Stimulated activated CD4-positive, alpha-beta T cell treated with anti-CD3 and anti-CD28 coated beads, Interleukin-2, amount 100 ng/mL, for 4 hours (primary cell): ENCODE measurements around the gene EBNA1BP2.
A peak's percentile ranks its signal among the peaks of the same experiment; 100 is the strongest.
"Not testable (repeated sequence)": the region's sequence is repeated elsewhere in the genome, so short reads cannot be mapped to it uniquely, and the experiment has no call there.

Source experiments
- DNase-seq: peaks from one replicate; pipeline ENCODE4 v3.0.0-alpha.2; 2020; ENCODE audit warnings: low read depth

EBNA1BP2 gene

DNA sequence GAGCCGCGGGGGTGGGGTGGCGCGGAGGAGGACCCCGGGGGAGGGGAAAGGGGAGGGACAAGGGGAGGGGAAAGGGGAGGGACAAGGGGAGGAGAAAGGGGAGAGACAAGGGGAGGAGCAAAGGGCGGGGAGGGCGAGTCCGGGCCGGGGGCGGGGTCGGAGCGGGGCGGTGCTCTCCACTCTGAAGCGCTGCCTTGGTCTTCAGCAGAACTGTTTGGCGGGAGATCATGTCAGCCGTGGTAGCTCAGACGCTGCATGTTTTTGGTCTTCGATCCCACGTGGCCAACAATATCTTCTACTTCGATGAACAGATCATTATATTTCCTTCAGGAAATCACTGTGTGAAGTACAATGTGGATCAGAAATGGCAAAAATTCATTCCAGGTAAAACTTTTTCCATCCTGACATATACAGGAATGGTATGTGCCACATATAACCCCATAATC, 460 bp upstream of the EBNA1BP2 start:
- peak; percentile 87 for DNase-seq

DNA sequence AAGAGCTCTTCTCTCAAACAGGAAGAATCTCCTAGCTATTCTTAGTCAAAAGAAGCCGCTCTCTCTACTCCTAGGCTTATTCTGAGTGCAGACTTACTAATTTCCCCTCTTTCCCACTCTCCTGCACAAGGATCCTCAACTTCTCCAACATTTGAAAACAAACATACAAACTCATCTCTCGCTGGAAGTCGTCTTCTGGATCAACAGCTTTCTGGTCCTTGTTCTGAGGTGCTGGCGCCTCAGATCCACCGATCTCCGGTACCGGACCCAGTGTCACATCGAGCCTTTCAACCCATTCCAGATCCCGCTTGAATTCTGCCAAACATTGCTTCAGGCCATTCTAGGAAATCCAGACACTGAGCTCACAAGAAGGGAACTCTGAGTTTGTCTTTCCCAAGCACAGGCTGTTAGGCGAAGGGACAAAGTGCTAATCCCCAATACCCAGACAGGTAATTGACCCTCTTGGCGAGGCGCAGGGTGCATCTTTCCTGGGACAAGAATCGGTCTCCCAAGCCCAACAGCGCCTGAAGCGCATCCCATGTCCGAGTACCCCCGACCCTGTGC, 696 bp downstream of the EBNA1BP2 start:
- no peak for DNase-seq

DNA sequence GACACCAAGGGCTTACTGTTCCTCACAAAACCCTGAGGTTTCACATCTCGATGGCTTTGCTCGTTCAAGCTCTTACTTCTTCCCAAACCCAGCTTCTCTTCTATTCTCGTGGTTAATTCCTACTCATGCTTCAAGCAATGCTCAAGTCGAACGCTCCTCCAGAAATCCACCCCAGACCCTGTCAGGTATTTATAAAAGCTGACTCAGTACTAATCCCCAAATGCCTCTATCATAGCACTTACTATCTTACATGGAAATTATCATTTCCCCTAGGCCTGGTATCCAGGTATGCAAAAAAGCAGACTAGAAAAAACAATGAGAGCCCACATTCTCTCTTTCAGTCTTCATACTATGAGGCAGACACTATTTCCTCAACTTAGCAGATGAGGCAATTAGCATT, 6.3 kb downstream of the EBNA1BP2 start:
- DNase-seq, result no peak

DNA sequence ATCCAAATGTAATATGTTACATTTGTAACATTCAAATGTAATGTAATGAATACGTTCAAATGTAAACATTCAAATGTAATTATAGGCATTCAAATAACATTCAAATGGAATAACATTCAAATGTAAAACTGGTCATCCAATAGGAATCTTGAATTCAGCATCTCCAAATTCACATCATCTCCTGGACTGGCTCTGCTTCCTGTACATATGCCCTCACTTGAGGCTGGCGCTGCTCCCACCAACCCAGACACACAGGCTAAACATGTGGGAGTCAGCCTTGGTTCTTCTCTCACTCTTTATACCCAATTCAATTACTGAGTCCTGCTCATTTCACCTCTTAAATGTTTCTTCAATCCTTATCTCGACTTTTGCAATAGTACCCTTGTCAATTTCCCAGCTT, 6.9 kb downstream of the EBNA1BP2 start:
- DNase-seq, result no peak

DNA sequence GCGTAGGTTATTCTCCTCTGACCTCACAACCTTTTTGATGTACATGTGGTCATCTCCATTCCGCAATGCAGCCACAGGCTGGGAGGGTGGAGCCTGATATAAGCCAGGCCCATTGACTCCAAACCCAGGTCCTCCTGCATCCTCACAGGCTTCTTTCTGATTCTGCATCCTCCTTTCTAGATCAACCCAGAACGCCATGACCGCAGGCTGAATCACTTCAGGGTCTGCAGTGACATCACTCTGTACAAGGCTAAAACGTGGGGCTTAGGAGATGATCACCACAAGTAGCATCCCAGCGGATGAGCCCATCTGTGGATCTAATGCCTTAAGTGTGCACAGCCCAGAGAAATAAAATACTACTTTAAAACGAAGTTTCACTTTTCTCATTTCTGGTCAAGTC, 16.1 kb downstream of the EBNA1BP2 start:
- DNase-seq, result no peak

DNA sequence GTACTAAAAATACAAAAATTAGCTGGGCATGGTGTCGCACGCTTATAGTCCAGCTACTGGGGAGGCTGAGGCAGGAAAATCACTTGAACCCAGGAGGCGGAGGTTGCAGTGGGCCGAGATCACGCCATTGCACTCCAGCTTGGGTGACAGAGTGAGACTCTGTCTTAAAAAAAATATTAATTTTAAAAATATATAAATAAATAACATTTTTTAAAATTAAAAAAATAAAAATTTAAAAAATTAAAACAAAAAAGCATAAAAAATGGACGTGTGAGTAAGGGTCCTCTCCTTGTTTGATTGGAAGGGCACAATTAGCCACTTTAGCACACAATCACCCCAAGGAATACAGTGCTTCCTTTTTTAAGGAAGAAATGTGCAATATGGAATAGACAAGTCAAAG, 18.6 kb downstream of the EBNA1BP2 start:
- no peak for DNase-seq

DNA sequence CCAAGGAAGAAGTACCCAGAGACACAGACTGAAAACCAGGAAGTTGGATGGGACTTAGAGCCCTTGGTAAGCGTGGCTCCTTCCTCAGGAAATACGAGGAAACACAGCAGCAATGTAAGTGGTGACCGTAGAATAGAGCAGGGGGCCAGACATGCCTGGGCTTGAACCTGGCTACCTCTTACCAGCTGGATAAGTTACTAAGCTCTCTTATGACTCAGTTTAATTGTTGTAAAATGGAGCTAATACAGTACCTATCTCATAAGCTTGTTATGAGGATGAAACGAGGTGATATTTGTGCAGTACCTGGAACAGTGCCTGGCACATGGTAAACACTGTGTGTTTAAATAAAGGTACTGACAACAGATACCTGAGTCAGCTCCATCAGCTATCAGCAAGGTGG, 19.2 kb downstream of the EBNA1BP2 start:
- DNase-seq, result no peak

DNA sequence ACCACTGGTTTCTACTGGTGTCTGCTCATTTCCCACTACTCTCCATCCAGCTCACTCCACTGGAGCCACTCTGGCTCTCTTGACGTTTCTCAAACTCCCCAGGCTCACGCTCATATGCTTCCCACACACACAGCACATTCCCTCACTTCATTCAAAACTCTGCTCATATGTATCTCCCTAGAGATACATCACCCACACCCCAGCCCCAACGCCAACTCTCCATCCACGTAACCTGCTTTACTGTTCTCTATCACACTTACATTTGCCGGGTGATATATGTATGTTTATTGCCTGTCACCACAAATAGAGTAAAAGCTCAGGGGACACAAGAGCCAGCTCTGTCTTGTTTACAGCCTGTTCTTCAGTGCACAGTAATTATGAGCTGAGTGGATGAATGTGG, 22.2 kb downstream of the EBNA1BP2 start:
- no peak for DNase-seq

DNA sequence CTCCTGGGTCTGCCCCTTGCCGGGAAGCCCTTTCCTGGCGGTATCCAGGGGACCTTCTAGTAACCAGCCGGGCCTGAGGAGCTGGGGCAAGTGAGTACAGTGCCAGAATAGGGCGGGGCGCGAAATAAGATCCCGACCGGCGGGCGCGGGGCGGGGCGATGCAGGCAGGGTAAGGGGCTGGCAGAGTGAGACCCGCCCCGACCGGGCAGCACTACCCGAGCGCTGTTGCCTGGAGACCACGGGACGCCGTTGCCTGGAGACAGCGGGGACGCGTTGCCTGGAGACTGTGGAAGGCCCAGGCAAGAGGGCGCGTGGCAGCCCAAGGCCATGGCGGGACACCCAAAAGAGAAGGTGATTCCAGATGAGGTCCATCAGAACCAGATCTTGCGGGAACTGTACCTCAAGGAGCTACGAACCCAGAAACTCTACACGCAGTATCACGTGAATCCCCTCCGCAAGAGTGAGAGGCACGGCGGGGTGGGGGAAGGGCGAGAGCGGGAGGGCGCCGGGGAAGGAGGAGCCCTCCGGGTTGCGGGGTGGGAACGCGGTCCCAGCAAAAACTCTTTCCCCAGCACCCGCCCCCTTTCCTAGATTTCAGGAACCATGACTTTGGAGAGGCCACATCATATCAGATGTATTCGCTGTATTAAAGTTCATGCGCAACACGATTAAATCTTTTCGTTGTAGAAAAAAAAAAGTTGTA, 24.3 kb downstream of the EBNA1BP2 start:
- DNase-seq, result no peak

DNA sequence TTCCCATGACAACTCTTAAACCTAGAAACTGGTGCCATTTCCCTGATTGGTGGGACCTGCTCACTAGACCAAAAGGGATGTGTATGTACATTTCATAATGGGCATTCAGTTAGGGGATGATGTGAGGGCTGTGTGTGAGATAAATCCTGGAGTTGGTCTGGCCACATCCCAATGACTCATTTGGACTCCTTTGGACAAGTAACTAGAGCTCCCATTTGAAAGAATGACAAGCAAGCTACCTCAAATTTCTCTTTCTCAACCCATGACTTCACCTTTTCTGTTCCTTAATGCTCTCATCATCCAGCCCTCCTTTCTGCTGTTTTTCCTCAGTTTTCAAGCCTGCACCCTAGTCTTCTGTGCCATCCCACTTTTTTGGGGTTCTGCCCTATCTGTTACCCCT, 27.9 kb downstream of the EBNA1BP2 start:
- no peak for DNase-seq

DNA sequence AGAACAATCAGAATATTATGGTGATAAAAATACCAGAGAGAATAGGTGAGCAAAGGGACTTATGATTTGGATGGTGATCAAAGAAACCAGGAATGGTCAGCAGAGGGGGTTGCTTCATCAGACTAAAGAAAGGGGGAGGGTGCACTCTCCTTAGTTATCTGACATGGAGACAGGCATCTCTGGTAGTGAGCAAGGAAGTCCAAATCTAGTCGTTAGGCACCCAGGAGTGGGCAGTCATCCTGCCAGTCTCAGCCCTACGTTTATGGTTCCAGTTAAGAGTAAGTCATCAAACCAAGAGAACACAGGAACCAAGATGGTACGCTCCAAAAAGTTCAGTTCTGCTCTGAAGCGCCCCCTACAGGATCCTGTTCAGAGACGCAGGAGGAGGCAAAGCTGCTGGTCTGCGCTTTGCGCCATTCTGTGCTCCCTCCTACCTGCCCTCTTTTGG, 28.6 kb downstream of the EBNA1BP2 start:
- DNase-seq, result no peak

DNA sequence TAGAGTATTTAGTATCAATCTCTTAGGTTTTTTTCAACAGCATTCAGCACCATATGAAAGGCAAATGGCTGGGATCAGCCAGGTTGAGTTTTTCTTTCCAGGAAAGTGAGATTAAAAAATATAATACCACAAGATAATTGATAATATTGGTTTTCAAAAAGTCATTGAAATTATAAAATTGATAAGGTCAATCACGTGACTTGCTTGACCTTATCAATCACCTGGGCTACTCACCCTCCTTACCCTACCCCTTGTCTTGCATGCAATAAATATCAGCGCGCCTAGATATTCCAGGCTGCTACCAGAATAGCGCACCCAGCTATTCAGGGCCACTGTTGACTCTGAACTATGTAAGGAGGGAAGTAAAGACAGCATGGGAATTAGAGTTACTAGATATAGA, 31.5 kb downstream of the EBNA1BP2 start:
- DNase-seq, result no peak

DNA sequence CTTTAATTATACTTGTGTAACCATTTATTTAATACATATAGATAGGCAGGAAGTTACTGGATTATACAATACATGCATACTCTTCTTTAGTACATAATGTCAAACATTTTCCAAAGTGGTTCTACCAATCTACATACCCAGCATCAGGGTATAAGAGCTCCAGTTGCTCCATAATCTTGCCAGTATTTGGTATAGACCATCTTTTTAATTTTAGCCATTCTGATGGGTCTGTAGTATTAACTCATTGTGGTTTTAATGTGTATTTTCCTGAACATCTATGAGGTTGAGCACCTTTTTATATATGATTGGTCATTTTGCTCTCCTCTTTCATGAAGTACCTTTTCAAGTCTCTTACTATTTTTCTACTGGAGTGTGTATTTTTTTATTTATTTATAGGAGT, 32.1 kb downstream of the EBNA1BP2 start:
- DNase-seq, result no peak

DNA sequence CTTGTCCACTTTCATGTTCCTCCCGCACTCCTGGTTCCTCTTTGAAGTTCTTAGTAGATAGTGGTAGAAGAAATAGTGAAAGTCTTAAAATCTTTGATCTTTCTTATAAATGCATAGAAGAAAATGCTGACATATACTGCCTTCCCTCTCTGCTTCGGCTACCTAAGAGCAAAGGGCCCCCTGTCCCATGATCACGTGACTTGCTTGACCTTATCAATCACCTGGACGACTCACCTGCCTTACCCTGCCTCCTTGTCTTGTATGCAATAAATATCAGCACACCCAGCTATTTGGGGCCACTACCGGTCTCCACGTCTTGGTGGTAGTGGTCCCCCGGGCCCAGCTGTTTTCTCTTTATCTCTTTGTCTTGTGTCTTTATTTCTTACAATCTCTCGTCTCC, 32.8 kb downstream of the EBNA1BP2 start:
- not testable (repeated sequence) for DNase-seq

DNA sequence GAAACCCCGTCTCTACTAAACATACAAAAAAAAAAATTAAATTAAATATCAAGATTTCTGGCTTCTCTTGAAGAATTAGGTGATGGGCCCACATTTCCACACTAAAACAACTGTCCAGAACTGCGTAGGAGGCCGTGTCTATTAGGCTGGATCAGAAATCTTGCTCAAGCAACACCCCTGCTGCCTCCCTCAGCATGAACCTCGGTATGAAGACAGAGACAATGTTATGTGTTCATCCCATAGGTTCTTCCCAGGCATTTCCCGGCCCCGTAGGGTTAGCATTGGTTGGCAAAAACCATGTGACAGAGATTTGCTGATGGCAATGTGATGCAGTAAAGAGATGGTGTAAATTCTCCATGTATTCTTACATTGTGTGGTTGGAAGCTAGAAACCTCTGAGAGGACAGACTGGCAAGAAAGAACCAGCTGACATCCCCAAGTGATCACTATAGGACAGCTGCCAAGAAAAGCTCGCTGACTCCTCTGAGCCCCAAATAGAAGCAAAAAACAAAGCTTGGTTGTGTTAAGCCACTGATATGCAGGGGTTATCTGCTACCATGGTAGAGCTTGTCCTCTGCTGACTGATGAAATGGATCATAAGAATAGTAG, 34.5 kb downstream of the EBNA1BP2 start:
- DNase-seq, result no peak

DNA sequence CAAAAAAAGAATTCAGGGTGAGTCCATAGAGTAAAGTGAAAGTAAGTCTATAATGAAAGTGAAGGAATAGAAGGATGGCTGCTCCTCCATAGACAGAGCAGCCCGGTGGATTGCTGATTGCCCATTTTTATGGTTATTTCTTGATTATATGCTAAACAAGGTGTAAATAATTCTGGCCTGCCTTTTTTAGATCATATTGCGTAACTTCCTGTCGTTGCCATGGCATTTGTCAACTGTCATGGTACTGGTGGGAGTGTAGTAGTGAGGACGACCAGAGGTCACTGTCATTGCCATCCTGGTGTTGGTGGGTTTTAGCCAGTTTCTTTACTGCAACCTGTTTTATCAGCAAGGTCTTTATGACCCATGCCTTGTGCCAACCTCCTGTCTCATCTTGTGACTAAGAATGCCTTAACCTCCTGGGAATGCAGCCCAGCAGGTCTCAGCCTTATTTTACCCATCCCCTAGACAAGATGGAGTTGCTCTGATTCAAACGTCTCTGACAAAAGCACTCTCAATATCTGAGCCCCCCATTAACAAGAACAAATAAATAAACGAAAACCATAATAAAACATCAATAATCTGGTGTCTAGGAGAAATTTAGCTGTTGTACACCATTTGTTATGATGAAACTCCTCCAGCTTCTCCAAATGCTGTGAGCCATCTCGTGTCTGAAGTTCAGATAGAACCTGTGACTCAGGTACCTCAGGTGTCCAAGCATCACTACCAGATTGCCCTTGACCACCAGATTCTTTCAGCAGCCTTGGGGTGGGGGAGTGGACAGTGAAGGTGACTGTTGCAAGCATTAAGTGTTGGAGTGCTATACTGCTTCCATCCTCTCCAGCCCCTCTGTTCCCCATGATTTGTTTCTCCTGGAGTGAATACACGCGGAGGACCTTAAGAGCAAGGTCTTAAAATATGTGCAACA, 36.0 kb downstream of the EBNA1BP2 start:
- DNase-seq, result no peak

DNA sequence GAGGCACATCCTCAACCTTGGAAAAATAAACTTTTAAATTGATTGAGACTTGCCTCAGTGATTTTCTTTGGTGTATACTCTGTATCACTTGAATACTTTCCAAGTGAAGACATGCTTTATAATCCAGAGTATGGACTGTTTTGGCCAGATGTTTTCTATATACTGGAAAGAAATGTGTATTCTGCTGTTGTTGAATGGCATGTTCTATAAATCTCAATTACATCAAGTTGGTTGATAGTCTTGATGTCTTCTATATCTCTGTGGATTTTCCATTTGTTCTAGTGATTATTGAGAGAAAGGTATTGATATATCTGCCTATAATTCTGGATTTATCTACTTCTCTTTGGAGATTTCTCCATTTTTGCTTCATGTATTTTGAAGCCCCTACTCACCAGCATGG, 37.5 kb downstream of the EBNA1BP2 start:
- no peak for DNase-seq

DNA sequence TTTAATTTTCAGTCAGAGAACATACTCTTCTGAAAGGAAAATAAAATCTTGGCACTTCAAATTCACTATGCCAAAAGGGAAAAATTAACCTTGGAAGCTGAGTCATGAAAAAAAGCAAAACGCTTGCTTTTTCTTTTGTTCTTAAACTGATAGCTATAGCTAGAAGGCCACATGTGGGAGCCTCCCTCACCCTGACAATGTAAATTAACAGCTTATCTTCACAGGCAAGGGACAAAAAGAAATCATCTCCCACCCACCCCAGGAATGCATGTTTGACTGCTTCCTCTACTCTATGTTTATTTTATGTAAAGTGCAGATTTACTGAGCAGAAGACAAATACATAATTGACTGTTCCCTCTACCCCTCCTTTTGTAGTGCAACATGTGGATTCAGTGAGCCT, 38.0 kb downstream of the EBNA1BP2 start:
- DNase-seq, result no peak

DNA sequence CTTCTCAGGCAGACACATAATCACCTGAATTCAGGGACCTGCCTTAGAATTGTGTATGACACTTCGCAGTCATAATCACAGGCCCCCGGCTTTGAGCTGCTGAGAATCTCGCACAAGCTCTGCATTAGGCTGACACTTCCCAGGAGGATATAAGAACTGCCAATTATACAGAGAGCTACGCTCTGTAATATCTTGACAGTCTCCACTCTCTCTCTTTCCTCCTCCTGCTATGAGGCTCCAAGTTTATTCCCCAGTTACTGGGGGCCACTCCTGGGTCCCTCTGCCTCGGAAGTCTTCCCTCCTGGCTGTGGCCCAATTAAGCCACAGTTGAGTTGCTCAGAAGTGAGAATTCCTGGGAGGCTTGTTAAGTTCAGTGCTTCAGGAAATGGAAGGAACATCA, 42.7 kb downstream of the EBNA1BP2 start:
- no peak for DNase-seq

DNA sequence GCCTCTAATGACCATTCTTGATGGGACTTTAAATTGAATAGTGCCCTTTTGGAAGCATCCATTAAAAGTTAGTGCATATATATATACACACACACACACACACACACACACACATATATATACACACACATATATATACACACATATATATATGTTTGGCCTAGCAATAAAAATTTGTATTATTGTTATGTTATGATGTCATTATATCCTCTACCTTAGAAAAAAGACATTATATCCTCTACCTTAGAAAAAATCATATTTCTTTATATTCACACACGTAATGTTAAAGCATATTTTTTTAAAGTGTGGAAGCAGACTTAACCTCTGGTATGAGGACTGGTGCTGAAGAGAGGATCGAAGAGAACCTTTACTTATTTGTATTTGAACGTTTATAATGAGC, 43.3 kb downstream of the EBNA1BP2 start:
- DNase-seq, result no peak

DNA sequence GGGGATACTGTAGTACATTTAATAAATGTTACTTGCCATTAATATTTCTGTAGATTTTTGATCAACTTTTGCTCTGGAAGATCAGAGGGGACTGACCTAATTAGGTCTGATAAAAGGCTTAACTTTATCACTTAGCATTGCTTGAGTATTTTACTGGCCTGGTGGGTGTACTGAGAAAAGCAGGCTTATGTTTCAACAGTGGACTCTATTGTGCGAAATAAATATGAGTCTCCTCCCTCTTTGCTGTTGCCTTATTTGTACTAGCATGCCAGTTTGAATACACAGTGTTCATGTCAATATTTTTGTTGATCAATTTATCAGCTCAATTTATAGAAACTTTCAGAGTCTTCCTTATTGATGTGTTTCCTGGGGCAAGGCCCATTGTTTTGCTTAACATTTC, 49.1 kb downstream of the EBNA1BP2 start:
- DNase-seq, result no peak

DNA sequence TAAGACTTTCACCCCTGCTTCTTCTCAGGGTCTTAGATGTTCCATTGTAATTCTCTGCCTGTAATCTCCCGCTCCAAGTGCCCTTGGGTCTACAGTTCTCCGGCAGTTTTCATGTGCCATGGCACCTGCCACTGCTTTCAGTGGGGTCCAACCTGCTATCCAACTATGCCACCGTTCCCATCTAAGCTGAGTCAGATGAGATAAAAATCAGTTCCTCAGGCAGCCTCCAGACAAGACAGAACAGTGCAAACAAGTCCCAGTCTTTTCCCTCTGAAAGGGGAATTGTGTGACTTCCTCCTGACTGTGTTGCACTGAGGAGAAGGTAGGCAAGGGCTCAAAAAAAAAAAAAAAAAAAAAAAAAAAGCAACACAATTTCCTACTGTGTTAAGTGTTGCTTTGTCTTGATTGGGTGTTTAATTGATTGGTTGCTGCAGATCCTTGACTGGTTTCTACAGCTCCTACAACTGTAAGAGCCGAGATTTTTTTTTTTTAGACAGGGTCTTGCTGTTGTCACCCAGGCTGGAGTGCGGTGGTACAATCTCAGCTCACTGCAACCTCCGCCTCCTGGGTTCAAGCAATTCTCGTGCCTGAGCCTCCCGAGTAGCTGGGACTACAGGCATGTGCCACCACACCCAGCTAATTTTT, 50.7 kb downstream of the EBNA1BP2 start:
- DNase-seq, result no peak
